NCI-H748 treated with DMSO at 0.1 percent for 48 hours (cell line): ENCODE measurements around the gene TNRC18.
"Not testable (repeated sequence)": the region's sequence is repeated elsewhere in the genome, so short reads cannot be mapped to it uniquely, and the experiment has no call there.

Experiments used
- DNase-seq: peaks from one replicate; lab custom pipeline; 2025; lab: John Stamatoyannopoulos, UW

TNRC18 gene

DNA sequence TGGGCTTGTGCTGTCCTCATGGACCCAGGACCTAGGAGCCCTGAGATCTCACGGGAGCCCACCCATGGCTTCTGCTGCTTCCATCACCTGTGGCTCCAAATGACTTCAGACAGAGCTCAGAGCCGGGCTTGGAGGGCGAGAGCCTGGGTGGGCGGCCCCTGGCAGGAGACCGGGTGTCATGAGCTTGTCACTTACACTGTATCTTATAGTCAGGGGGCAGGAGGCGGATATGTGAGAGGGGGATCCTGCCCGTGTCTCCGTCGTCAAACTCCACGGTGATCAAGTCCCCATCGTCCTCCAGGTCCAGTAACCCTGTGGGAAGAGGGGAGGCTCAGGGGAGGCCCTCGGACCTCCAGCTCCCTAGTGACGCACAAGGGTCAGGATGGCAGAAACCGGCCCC, 107.9 kb downstream of the TNRC18 start:
- no peak for DNase-seq

DNA sequence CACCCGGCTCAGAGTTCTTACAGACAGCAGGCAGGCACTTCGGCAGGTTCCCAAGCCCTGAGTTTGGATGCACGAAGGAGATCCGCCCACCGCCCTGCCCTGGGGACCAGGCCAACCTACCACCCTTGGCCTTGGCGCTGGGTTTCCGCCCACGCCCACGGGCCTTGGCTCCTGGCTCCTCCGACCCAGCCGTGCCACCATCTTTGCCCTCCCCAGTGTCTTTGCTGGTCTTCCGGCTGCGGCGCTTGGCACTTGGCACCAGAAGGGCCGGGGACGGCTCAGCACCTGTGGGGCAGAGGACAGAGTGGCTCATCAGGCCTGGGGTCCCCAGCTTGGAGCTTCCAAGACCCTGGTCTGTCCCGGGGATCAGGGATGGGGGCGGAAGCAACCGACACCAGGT, 108.8 kb downstream of the TNRC18 start:
- no peak for DNase-seq

DNA sequence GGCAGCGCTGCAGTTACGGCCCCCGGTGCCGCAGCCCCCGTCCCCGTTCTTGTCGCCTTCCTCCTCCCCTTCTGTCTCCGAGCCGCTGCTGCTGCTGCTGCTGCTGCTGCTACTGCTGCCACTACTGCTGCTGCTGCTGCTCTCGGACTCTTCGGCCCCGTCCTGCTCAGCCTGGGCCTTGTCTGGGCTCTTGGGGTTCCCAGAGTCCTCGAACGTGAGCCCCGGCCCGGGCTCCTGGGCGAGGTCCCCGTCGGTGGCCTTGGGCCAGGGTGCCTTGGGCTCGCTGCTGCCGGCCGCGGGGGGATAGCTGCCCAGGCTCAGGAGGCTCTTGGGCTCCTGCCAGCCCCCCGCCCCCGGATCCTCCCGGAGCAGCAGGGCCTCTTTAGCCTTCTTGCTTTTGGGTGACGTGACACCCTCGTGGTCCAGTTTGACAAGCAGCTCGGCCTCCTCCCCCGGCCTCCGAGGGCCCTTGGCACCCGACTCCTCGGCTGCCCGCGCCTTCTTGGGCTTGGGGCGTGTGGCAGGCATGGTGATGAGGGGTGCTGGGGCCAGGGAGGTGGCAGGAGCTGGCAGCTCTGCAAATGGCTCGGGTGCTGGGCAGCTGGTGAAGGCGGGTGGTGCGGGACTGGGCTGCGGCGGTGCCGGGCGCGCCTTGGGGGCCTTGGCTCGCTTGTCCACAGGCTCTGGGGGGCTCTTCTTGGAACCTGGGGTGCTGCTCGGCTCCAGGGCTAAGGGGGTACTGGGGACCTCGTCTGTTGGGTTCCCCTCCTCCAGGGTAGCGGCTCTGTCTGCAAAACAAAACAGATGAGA, 110.4 kb downstream of the TNRC18 start:
- not testable (repeated sequence) for DNase-seq

DNA sequence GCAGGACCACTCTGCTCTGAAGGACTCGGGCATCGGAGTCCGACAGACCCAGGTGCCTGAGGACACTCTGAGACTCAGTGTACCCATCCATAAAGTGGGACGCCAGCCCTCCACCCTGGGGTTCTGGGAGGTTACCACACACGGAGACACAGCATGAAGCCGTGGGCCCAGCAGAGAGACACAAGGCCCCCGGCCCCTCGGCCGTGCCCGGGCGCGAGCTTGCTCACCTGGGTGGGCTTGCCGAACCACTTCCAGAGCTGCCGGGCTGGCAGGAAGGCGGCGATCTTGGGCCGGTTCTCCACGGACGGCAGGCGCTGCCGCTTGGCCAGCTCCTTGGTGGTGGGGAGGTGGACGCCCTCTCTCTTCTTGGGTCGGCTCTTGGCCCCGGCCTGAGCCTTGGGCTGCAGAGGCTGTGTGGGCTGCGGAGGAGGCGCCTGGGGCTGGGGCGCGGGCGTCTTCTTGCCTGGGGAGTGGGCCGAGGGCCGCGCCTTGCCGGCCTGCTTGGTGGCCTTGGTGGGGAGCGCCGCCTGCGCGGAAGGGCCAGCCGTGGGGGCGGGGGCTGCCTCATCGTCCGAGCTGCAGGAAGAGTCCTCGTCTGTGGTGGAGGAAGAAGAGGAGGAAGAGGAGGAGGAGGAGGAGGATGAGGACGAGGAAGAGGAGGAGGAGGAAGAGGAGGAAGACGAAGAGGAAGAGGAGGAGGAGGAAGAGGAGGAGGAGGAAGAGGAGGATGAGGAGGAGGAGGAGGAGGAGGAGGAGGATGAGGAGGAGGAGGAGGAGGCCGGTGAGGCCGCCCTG, 111.2 kb downstream of the TNRC18 start:
- DNase-seq, result not testable (repeated sequence)

DNA sequence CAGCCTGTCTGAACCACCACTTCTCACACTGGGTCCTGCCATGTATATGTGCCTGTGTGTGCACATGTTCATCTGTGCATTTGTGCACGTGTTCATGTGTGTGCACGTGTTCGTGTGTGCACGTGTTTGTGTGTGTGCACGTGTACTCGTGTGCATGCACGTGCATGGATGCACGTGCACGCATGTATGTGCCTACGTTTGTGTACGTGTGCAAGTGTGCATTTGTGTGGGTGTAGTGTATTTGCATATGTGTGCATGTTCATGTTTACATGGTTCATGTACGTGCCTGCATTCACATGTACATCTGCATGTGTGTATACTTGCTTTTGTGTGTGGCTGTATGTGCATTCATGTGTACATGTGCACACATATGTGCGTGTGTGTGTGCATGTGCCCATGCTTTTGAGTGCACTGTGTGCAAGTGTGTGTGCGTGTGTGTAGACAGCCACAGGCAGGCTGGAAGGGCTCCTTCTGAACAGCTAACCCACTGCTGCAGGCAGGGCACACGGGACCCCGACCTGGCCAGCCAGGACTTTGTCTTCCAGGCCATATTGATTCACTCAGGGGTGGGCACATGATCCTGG, 112.7 kb downstream of the TNRC18 start:
- no peak for DNase-seq

DNA sequence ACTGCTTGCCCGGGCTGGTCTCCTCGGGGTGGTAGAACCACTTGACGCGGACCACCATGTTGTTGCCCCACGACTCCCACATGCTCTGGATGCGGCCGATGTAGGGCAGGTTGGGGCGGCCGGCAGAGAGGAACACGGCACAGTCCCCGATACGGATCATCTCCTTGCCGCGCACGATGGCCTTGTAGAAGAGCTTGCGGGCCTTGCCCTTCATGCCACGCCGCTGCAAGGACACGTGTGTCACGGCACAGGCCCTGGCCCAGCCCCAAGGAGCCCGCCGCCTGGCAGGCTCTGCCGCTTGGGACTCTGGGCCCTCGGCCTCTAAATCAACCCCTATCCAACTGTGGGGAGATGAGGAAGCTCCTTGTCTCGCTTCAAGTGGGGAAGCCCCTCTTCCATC, 114.5 kb downstream of the TNRC18 start:
- DNase-seq, result no peak

DNA sequence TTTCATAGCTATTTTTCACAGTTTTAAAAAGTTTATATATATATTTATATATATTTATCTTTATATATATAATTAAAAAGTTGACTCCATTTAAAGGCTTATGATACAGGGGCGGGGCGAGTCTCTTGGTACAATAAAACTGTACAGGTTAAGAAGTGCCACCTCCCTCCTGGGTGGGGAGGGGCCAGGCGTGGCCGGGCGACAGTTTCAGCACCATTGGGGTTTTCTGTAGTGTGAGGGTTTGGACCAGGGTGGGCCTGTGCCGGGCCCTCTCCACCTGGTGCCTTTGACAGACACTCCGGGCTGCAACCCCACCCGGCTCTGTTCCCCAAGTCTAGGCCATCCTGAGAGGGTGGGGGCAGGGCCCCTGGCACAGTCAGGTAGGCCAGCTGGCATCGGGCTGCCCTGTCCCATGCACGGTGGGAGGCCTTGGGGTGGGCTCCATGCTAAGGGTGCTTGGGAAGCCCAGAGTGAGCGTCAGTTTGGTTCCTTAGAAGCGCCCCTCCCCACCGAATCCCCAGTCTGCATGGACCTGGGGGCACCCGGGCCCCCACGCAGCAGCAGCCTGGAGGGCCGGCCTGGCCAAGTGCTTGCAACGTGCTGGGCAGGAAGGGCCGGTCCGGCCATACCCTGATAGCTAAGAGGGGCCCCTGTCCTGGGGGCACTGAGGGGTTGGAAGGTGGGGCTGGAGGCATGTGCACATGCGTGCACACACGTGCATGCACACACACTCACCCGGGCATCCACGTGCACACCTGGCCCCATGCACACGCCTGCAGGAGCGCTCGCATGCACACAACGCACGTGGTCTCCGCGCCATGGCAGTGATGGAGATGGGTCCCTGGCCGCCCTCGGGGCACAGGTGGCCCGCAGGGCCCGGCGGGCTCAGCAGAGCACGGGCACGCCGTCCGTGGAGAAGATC, 116.2 kb downstream of the TNRC18 start:
- DNase-seq, result not testable (repeated sequence)

DNA sequence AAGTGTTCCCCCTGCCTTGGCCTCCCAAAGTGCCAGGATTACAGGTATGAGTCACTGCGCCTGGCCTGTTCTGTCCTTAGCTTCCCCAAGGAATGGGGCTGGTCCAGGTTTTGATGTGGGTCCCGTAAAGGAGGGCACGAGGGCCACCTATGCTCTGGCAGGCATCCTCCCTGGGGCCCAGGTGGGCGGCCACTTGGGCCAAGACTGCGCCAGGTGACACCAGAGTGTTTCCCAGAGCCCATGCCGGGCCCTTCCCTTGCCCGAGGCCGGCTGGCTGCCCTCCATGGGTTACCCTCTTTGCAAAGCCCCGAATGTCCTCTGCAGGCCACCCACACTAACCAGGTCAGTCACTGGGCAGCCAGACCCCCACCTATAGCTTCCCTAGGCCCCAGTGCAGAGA, 118.6 kb downstream of the TNRC18 start:
- DNase-seq, result not testable (repeated sequence)

DNA sequence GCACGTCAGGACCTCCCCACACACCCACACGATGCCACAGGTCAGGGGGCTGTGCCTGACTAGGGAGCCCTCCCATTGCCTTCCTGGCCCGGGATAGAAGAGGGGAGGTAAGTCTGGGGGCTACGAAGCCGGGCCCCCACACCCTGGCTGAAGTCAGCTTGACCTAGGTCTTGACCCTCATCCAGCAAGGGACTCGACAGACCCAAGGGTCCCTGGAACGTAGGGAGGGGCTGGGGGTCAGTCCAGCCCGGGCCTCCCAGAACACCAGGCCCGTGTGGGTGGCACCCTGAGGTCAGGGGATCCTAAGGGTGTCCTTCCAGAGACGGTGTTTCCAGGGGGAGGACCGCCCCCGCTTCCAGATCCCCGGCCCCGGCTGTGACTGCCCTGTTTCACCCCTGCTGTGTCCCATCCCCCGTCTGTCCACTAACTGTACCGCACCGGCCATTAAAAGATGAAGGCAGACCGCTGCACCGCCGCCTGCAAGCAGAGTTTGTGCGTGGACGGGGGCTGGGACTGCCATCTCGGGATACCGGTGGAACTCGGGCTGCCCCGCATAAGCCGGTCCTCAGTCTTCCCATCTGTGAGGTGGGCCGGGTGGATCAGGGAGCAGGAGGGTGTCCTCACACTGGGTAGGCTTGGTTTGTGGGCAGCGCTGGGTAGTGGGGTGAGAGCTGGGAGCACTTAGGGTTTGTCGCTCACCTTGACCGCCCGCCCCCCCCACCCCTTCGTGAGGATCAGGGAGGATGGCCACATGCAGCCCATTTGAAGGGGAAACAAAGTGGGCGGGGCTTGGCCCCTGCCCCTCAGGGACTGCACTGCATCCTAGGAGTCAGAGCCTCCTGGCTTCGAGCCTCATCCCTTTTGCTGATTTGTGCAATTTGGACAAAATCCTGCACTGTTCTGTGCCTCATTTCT, 119.8 kb downstream of the TNRC18 start:
- DNase-seq, result no peak

DNA sequence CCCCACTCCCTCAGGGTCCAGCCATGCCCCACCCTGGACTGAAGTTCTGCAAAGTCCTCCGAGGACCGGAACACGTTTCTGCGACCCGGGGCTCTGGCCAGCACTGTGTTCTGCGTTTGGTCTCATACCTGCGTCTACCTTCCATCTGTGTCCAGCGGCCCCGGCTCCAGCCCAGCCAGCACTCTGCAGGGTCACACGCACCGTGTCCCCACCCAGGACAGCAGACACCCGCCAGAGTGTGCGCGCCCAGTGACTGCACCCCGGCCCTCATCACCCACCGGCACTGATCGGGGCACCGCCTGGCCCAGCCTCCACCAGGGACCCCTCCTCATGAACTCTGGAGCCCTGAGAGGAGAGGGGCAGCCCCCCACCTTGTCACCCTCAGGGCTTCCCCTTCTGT, 120.6 kb downstream of the TNRC18 start:
- DNase-seq, result no peak

DNA sequence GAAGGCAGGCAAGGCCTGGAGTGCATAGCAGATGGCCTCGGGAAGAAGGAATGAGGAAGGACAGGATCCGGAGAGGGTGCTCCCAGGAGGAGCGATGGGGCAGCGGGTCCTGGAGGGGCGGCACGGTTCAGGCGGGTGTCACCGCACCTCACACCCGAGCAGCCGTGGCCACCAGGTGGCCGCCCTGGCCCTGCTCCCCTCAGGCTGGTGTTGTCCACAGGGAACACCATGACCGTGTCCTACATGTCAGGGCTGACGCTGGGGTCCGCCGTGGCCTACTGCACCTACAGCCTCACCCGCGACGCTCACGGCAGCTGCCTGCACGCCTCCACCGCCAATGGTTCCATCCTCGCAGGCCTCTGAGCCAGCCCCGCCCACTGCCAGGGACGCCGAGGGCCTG, 121.1 kb downstream of the TNRC18 start:
- DNase-seq, result no peak

DNA sequence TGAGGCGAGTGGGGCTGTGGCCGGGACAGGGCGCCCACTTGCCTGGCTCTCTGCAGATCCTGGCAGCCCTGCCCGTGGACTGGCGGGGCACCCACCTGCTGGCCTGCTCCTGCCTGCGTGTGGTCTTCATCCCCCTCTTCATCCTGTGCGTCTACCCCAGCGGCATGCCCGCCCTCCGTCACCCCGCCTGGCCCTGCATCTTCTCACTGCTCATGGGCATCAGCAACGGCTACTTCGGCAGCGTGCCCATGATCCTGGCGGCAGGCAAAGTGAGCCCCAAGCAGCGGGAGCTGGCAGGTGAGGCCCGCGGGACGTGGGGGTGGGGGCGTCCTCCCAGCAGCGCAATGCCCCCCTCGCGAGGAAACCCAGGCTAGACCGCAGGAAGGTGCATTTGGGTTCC, 123.3 kb downstream of the TNRC18 start:
- DNase-seq, result no peak

DNA sequence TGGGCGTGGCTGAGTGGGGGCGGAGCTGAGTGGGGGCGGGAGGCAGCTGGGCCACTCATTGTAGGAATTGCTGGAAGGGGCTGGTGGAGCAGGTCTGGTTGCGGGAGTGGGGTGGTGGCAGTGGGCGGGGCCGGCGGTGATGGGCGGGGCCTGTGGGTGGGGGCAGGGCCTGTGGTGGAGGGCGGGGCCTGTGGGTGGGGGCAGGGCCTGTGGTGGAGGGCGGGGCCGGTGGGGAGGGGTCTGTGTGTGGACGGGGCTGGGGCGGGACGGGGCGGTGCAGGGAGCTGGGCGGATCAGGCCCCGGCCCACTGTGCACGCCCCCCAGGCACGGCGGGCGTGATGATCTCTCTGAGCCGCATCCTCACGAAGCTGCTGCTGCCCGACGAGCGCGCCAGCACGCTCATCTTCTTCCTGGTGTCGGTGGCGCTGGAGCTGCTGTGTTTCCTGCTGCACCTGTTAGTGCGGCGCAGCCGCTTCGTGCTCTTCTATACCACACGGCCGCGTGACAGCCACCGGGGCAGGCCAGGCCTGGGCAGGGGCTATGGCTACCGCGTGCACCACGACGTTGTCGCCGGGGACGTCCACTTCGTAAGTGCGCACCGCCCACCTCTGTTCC, 126.9 kb downstream of the TNRC18 start:
- DNase-seq, result no peak

DNA sequence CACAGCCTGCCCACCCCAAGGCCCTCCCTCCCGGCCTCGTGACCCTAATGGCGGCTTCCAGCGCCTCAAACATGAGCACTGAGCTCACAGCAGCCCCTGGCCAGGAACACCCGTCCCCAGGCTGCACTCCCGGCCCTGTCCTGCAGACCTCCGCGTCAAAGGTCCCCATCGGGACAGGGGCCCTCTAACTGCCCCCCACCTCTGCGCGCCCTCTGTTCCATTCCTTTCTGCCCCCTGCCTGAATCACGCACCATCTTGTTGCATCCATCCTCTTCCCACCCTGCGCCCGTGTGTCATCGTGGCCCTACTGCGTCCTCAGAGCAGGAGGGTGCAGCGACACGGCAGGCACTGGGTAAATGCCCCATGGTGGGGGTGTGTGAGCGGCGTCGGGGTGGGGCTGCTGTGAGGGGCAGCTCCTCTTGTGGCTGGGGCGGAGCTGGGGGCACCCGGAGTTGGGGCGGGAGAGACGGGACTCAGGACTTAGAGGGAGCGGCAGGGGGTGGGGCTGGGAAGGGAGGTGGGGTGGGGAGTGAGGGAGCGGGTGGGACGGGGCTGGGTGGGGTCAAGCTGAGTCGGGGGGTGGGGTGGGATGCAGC, 127.5 kb downstream of the TNRC18 start:
- DNase-seq, result no peak

DNA sequence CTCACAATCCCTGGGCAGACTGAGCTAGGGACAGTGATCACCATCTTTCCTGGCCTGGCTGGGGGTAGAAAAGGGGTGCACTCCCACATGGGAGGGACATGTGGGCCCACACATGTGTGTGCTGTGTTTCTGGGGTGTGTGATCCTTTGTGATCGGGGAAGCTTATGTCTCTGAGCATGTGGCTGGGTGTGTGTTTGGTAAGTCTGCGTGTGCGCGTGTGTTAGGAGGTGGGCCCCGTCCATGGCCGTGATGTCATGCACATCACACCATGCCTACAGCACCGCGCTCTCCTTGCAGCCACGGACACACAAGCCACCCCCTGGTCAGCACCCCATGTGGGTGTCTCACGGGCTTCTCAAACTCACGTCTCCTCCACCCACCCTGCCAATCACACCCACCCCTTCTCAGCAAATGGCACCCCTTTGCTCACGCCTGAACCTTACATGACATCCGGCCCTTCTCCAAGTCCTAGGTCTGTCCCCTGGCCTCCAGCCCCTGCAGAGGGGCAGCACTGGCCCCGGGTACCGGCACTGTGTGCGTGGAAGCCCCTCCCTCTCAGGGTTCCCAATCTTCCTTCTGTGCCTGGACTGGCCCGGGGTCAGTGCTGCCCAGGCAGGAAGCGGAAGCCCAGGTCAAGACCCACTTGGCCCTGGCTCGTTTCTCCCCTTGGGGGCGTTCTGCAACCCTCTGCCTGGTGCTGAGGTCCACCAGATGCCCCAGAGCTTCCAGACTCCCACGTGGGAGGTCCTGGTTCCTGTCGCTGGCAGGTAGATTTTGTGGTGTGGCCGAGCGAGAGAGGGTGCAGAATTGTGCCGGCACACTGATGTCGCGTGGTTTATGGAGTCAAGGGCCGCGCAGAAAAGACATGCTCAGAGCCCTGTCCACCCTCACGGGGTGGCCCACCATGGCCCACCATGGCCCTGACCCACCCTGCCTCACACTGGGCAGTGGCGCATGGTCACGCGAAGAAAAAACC, 128.3 kb downstream of the TNRC18 start:
- DNase-seq, result no peak

DNA sequence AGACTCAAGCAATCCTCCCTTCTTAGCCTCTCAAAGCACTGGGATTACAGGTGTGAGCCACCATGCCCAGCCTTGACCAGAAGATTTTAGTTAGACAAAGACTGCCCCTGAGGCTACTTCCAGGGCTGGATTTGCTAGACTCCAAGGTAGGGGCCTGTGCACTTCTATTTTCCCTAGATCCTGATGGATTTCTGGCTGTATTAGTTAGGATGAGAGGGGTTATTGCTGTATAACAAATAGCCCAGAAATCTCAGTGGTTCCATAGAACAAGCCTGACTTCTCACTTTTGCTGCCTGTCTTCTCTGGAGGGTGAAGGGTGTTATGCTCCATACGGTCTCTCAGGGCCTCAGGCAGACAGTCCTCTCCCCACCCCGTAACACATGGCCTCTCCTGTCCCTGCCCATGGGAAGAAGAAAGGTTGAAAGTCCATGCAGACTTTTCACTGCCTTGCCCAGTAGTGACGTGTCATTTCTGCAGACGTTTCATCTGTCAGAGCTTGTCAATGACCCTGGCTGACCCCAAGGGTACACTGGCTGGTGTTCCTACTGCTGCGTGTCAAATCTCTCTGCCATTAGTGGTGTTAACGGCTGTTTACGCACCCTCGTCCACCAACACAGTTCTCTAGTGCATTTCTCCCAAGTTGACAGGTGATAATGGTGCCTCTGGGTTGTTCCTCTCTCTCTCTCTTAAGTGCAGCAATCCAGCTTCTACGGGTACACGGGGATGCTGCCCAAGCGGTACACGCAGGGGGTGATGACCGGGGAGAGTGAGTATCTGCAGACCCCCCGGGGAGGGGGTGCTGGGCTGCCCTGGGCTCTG, 129.3 kb downstream of the TNRC18 start:
- no peak for DNase-seq

DNA sequence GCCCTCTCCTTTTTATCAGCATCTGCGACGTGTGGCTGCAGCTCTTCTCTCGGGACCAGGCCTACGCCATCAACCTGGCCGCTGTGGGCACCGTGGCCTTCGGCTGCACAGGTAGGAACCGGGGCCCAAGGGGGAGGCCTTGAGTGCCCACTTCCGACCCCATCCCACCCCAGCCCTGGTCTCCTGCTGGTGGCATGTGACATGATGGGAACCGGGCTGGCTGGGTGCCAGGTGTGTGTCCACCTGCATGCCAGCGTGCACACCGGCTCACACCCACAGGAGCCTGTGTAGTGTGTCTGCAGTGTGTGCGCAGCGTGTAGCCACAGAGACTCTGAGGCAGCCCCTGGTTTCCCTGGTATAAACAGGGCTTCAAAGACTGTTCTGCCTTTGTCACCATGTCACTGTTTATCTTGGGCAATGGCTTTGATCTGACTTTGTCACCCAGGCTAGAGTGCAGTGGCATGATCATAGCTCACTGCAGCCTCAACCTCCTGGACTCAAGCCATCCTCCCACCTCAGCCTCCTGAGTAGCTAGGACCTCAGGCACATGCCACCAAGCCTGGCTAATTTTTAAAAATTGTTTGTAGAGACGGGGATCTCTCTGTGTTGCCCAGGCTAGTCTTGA, 131.8 kb downstream of the TNRC18 start:
- DNase-seq, result not testable (repeated sequence)
